Measurements from ENCODE around the gene SERPINA4. TPM values are rescaled to one million over a fixed set of nuclear protein-coding genes. Genes with fewer than 3 reads are reported as not detected.
A peak's percentile ranks its signal among the peaks of the same experiment; 100 is the strongest.

SERPINA4 gene
- total and polyA plus RNA-seq, 2 of the 13 experiments (the other 11 are each of a cell fraction or from before 2014, with no cell fraction given): 39.1 to 57.8 TPM

DNA sequence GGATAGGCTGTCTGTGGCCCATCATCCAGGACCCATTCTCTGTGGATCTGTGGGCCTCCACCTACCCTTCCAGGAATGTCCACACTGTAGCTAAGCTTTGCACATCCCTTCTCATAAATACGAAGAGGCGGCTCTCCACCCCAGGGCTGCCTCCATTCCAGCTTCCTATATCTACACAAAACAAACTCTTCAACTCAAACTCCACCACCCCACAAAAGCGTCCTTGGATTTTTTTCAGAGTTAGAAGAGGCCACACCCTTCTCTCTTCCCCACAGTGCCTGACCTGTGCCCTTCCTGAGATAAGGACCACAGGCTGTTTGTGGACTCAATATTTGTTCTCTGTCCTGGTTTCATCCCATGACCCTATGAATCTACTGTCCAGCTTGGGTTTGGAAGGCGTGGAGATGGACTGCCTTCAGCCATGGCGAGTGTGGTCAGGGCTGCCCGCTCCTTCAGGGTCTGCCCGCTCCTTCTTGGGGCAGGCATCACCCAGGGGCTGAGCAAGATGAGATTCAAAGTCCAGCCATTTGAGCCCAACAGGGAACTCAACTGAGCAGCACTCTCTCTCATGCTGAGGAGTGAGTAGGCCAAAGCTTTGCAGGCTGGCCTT, 39.0 kb upstream of the SERPINA4 start:
- in situ Hi-C loops (cut with HindIII; ENCODE audit: extremely low pct_ligation_motif_present, low pct_unique_long_range_greater_than_20kb) (no loop called here), intact Hi-C loops (cut with micrococcal nuclease; ENCODE audit: unreplicated experiment) (no loop called here)
- peak; percentile 97 for ATAC-seq
- no peaks in the 10 kb centered on the region for H3K27me3 ChIP-seq (ENCODE audit: control insufficient read depth in 1 of 2, insufficient read depth in 2 of 2, low read length in 2 of 2)
- no peaks in the 10 kb centered on the region for H3K79me2 ChIP-seq (ENCODE audit: insufficient read depth, low read length)
- H3K4me3 ChIP-seq (replicated peaks in 1 of 3; ENCODE audit: insufficient read depth in 1 of 3, low read depth in 2 of 3, low read length in 3 of 3): peak overlapping the region in 1 of 3 experiments; percentile 40; a peak in 2 of 6 replicates
- peak overlapping the region; percentile 64 for H3K27ac ChIP-seq (ENCODE audit: extremely low read length, insufficient read depth, low read length)
- peaks cover 75% of the 10 kb centered on the region for H3K4me1 ChIP-seq (ENCODE audit: insufficient read depth, low read length)
- no peak overlapping the region for H2AFZ ChIP-seq (ENCODE audit: low read length)
- FAIRE-seq: peak; percentile 97
- H4K20me1 ChIP-seq (ENCODE audit: insufficient read depth, low read length): no peaks in the 10 kb centered on the region
- 0 out of 2 replicates have a peak overlapping the region, but pooled peaks have one; percentile 3 for H3K9ac ChIP-seq (ENCODE audit: insufficient read depth, low read depth, low read length)
- BruUV-seq (replicated peaks): no TSS peak
- CTCF ChIA-PET (ENCODE audit: low intra/inter-chr PET ratio, low total read pairs): interaction anchor here (1.7 kb wide), 1 partner anchor 15 kb away, joined by 4 read pairs; no protein-coding TSS in a partner anchor
- H3K9me3 ChIP-seq (ENCODE audit: low read length): no peaks in the 10 kb centered on the region
- no peaks in the 10 kb centered on the region for H3K36me3 ChIP-seq (replicated peaks in 1 of 2; ENCODE audit: control insufficient read depth in 1 of 2, insufficient read depth in 2 of 2, low read length in 2 of 2)
- DNase-seq (ENCODE audit: low spot score): peak; percentile 95
- POLR2A ChIA-PET: interaction anchor here (0.8 to 1.9 kb wide), 23 partner anchors 11 to 229 kb away, joined by 3 to 20 read pairs (median 5); partner anchors contain the start of genes SERPINA1, SERPINA10, SERPINA11 and SERPINA3
- 8% methylated on average over 7 of the region's 7 CpGs for WGBS (ENCODE audit: low lambda C conversion rate)
- H3K4me2 ChIP-seq (ENCODE audit: low read depth, low read length): peak overlapping the region; percentile 71
- peak; percentile 76 for TF ChIP-seq NR2C2 (CRISPR knock-in tag; IDR thresholded peaks at IDR 0.05; ENCODE audit: borderline replicate concordance)
- TF ChIP-seq HHEX (CRISPR knock-in tag; IDR thresholded peaks at IDR 0.05): peak; percentile 57; the same call in 1 of the 2 replicates
- TF ChIP-seq RFXAP (CRISPR knock-in tag; IDR thresholded peaks at IDR 0.05; ENCODE audit: borderline replicate concordance): peak; percentile 72; the same call in 1 of the 2 replicates
- TF ChIP-seq BCL6 (CRISPR knock-in tag; IDR thresholded peaks at IDR 0.05): peak; percentile 81
- TF ChIP-seq CREM (IDR thresholded peaks at IDR 0.05): peak; percentile 80
- no peak for TF ChIP-seq CREM (CRISPR knock-in tag; IDR thresholded peaks at IDR 0.05)
- peak; percentile 88 for TF ChIP-seq GATAD2A (CRISPR knock-in tag; IDR thresholded peaks at IDR 0.05)
- peak; percentile 36; the same call in 1 of the 2 replicates for TF ChIP-seq STAG1 (CRISPR knock-in tag; IDR thresholded peaks at IDR 0.05)
- TF ChIP-seq USF2 (IDR thresholded peaks at IDR 0.05; ENCODE audit: low read depth, low read length): no peak
- TF ChIP-seq USF2 (CRISPR knock-in tag; IDR thresholded peaks at IDR 0.05; ENCODE audit: borderline replicate concordance): no peak
- TF ChIP-seq, protein P1, sequence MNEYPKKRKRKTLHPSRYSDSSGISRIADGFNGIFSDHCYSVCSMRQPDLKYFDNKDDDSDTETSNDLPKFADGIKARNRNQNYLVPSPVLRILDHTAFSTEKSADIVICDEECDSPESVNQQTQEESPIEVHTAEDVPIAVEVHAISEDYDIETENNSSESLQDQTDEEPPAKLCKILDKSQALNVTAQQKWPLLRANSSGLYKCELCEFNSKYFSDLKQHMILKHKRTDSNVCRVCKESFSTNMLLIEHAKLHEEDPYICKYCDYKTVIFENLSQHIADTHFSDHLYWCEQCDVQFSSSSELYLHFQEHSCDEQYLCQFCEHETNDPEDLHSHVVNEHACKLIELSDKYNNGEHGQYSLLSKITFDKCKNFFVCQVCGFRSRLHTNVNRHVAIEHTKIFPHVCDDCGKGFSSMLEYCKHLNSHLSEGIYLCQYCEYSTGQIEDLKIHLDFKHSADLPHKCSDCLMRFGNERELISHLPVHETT (CRISPR knock-in tag; conservative IDR thresholded peaks at IDR 0.05): 0 out of 2 replicates have a peak, but pooled peaks have one; percentile 18
- TF ChIP-seq MIER3 (CRISPR knock-in tag; IDR thresholded peaks at IDR 0.05; ENCODE audit: borderline replicate concordance): peak; percentile 69; the same call in 1 of the 2 replicates
- no peak for TF ChIP-seq CBX2 (IDR thresholded peaks at IDR 0.05; ENCODE audit: low read depth, low read length)
- TF ChIP-seq CBX2 (CRISPR knock-in tag; IDR thresholded peaks at IDR 0.05; ENCODE audit: low read depth): no peak
- peak; percentile 85 for TF ChIP-seq SALL1 (CRISPR knock-in tag; IDR thresholded peaks at IDR 0.05)
- no peak for TF ChIP-seq SOX6 (IDR thresholded peaks at IDR 0.05)
- TF ChIP-seq SOX6 (CRISPR knock-in tag; IDR thresholded peaks at IDR 0.05): peak; percentile 97
- TF ChIP-seq SMAD9 (CRISPR knock-in tag; IDR thresholded peaks at IDR 0.05): 0 out of 2 replicates have a peak, but pooled peaks have one; percentile 54
- TF ChIP-seq ZFP41 (CRISPR knock-in tag; IDR thresholded peaks at IDR 0.05; ENCODE audit: borderline replicate concordance): no peak
- peak; percentile 74; the same call in 1 of the 2 replicates for TF ChIP-seq ZNF580 (CRISPR knock-in tag; IDR thresholded peaks at IDR 0.05; ENCODE audit: borderline replicate concordance, low read depth)
- TF ChIP-seq SALL2 (CRISPR knock-in tag; IDR thresholded peaks at IDR 0.05): no peak
- TF ChIP-seq SCMH1 (CRISPR knock-in tag; IDR thresholded peaks at IDR 0.05; ENCODE audit: borderline replicate concordance): no peak
- TF ChIP-seq ZNF777 (CRISPR knock-in tag; IDR thresholded peaks at IDR 0.05): no peak
- TF ChIP-seq POLR2A (IDR thresholded peaks at IDR 0.05; ENCODE audit: insufficient read depth in 1 of 2, low read depth in 2 of 2, low read length in 2 of 2): 0 out of 4 replicates have a peak, but pooled peaks of 1 of the 2 experiments have one; percentile 34

All from HepG2 (cell line).